ENCODE results near the gene CDK10.
"Not testable (repeated sequence)": the region's sequence is repeated elsewhere in the genome, so short reads cannot be mapped to it uniquely, and the experiment has no call there.

Gene CDK10

GRCh38 chr16:89668790-89669158 lies 17.7 kb upstream of the CDK10 start:
- DNase-seq, result no peak

GRCh38 chr16:89669755-89670154 lies 16.7 kb upstream of the CDK10 start:
- DNase-seq, result no peak

GRCh38 chr16:89670496-89671431 lies 15.7 kb upstream of the CDK10 start:
- DNase-seq, result no peak

- DNase-seq, result not testable (repeated sequence)
These were observed 14.9 kb upstream of the CDK10 start for GRCh38 chr16:89671565-89671964.

- no peak for DNase-seq
These were observed 14.1 kb upstream of the CDK10 start for GRCh38 chr16:89672177-89672941.

GRCh38 chr16:89678258-89678657 lies 8.2 kb upstream of the CDK10 start:
- no peak for DNase-seq

GRCh38 chr16:89685916-89686315 lies 573 bp upstream of the CDK10 start:
- DNase-seq, result no peak

- no peak for DNase-seq
These were observed 827 bp downstream of the CDK10 start for GRCh38 chr16:89687092-89687940.

- no peak for DNase-seq
These were observed 1.9 kb downstream of the CDK10 start for GRCh38 chr16:89688395-89688794.

GRCh38 chr16:89689142-89689541 lies 2.7 kb downstream of the CDK10 start:
- DNase-seq, result no peak

- not testable (repeated sequence) for DNase-seq
These were observed 3.1 kb downstream of the CDK10 start for GRCh38 chr16:89689621-89690020.

GRCh38 chr16:89690392-89690901 lies 4.0 kb downstream of the CDK10 start:
- DNase-seq, result no peak

- no peak for DNase-seq
These were observed 4.9 kb downstream of the CDK10 start for GRCh38 chr16:89691231-89691985.

- no peak for DNase-seq
These were observed 5.6 kb downstream of the CDK10 start for GRCh38 chr16:89691986-89692569.

GRCh38 chr16:89693289-89693731 lies 6.8 kb downstream of the CDK10 start:
- DNase-seq, result no peak

- DNase-seq, result no peak
These were observed 7.7 kb downstream of the CDK10 start for GRCh38 chr16:89693931-89694783.

GRCh38 chr16:89694784-89695085 lies 8.2 kb downstream of the CDK10 start:
- not testable (repeated sequence) for DNase-seq

- no peak for DNase-seq
These were observed 8.8 kb downstream of the CDK10 start for GRCh38 chr16:89695086-89695874.

- DNase-seq, result no peak
These were observed 9.6 kb downstream of the CDK10 start for GRCh38 chr16:89695875-89696669.
